K562 (cell line): Measurements from ENCODE around the gene DNMT1. TPM values are rescaled to one million over a fixed set of nuclear protein-coding genes. Genes with fewer than 3 reads are reported as not detected.

Experiments used
- ARHGAP35 ChIP-seq: fragments of 450-650 bp; IDR thresholded peaks from 2 replicates; pipeline ENCODE4 v1.6.1; 2018; ENCODE audit not compliant: partially characterized antibody
- ATF7 ChIP-seq: fragments of 450-650 bp; IDR thresholded peaks from 2 replicates; pipeline ENCODE4 v1.7.1; 2014; ENCODE audit warnings: mild to moderate bottlenecking, moderate library complexity
- BDP1 ChIP-seq: IDR thresholded peaks from 3 replicates; pipeline ENCODE4 v1.6.1; 2011; ENCODE audit not compliant: insufficient read length, insufficient read depth
- CBX5 ChIP-seq: IDR thresholded peaks from 2 replicates; pipeline ENCODE4 v1.6.1; 2014; ENCODE audit warnings: low read depth, borderline replicate concordance
- CC2D1A ChIP-seq: fragments of 450-650 bp; IDR thresholded peaks from 2 replicates; pipeline ENCODE4 v1.6.1; 2017; ENCODE audit warnings: mild to moderate bottlenecking
- CCNT2 ChIP-seq: IDR thresholded peaks from 2 replicates; pipeline ENCODE4 v1.6.1; 2011; ENCODE audit warnings: borderline replicate concordance, low read depth, mild to moderate bottlenecking, moderate library complexity, mixed read lengths, low read length; ENCODE audit not compliant: insufficient read length; ENCODE audit errors: extremely low read depth
- HLTF ChIP-seq: fragments of 450-650 bp; IDR thresholded peaks from 2 replicates; pipeline ENCODE4 v1.6.1; 2016
- KHSRP ChIP-seq: fragments of 450-650 bp; IDR thresholded peaks from 2 replicates; pipeline ENCODE4 v1.6.1; 2017
- MAFG ChIP-seq: fragments of 450-650 bp; conservative IDR thresholded peaks from 2 replicates; pipeline ENCODE4 v1.6.1; 2016; ENCODE audit warnings: missing genetic modification characterization, missing compliant biosample characterization
- NCOA4 ChIP-seq: fragments of 450-650 bp; IDR thresholded peaks from 2 replicates; pipeline ENCODE4 v1.6.1; 2018; ENCODE audit warnings: mild to moderate bottlenecking; ENCODE audit not compliant: partially characterized antibody
- NCOR1 ChIP-seq: fragments of 450-650 bp; IDR thresholded peaks from 2 replicates; pipeline ENCODE4 v1.6.1; 2016; ENCODE audit warnings: mild to moderate bottlenecking, moderate library complexity
- NELFE ChIP-seq: IDR thresholded peaks from 2 replicates; pipeline ENCODE4 v1.6.1; 2011; ENCODE audit warnings: mild to moderate bottlenecking; ENCODE audit not compliant: insufficient read depth, insufficient read length
- PCBP2 ChIP-seq: fragments of 200-400 bp; formaldehyde crosslinking; IDR thresholded peaks from 2 replicates; pipeline ENCODE4 v1.6.1; 2018; ENCODE audit warnings: low read length, low read depth, mild to moderate bottlenecking, moderate library complexity; ENCODE audit not compliant: poor library complexity, severe bottlenecking
- POLR2B ChIP-seq: fragments of 450-650 bp; IDR thresholded peaks from 2 replicates; pipeline ENCODE4 v1.6.1; 2018; ENCODE audit warnings: low read depth; ENCODE audit not compliant: partially characterized antibody
- SNIP1 ChIP-seq: fragments of 450-650 bp; IDR thresholded peaks from 2 replicates; pipeline ENCODE4 v1.7.1; 2017; ENCODE audit warnings: low read depth, mild to moderate bottlenecking
- ZEB2 ChIP-seq: fragments of 450-650 bp; IDR thresholded peaks from 2 replicates; pipeline ENCODE4 v1.6.1; 2016
- ZNF140 ChIP-seq: fragments of 250-450 bp; sonication (Bioruptor Pico); IDR thresholded peaks from 2 replicates; pipeline ENCODE4 v1.8.0; 2021; ENCODE audit warnings: moderate library complexity, mild to moderate bottlenecking, inconsistent platforms
- ZNF197 ChIP-seq: fragments of 200-800 bp; sonication (Bioruptor generic); IDR thresholded peaks from 2 replicates; pipeline ENCODE4 v1.6.1; 2016; ENCODE audit warnings: low read depth, missing genetic modification characterization, missing compliant biosample characterization
- ZNF384 ChIP-seq: IDR thresholded peaks from 2 replicates; pipeline ENCODE4 v1.6.1; 2012; ENCODE audit warnings: low read depth, low read length, improper control_type of control experiment
- ZNF408 ChIP-seq: fragments of 250-450 bp; sonication (Bioruptor Pico); IDR thresholded peaks from 2 replicates; pipeline ENCODE4 v1.4.0; 2020; ENCODE audit warnings: low read depth, mild to moderate bottlenecking, moderate library complexity
- ZNF766 ChIP-seq: fragments of 200-800 bp; sonication (Bioruptor generic); conservative IDR thresholded peaks from 2 replicates; pipeline ENCODE4 v1.6.1; 2016; ENCODE audit warnings: missing genetic modification characterization, missing compliant biosample characterization
- ZNF785 ChIP-seq: fragments of 250-450 bp; sonication (Bioruptor Pico); IDR thresholded peaks from 2 replicates; pipeline ENCODE4 v1.4.0; 2020; ENCODE audit warnings: mild to moderate bottlenecking
- polyA plus RNA-seq, 8 experiments: library from polyadenylated mRNA; depleted of rRNA in 4 of 8; stranded (reverse) in 5 of 8; unstranded in 3 of 8; fragments of >200 nt; fragmentation: Nextera tagmentation in 2 of 8; fragmentation: Illumina TruSeq in 1 of 8; extraction: Ambion mirVana in 2 of 8; extraction: Trizol in 1 of 8; gene quantifications; 2 replicates each; pipeline versions ENCODE4 v1.2.1 to v1.2.3, GENCODE V29; 2011 to 2014; ENCODE audit warnings: inconsistent platforms in 1 of 8, missing spikeins in 1 of 8
- total RNA-seq, 7 experiments: library from RNA; depleted of rRNA in 6 of 7; stranded (reverse); fragments of >200 nt in 6 of 7; fragmentation: Illumina TruSeq in 2 of 7; extraction: Trizol in 2 of 7; gene quantifications; 2 replicates each; pipeline versions ENCODE4 v1.2.1 to v1.2.3, GENCODE V29; 2011 to 2021; ENCODE audit warnings: low replicate concordance in 1 of 7
- TF ChIP-seq, protein P1 (sequence below): IDR thresholded peaks from 3 replicates; pipeline ENCODE4 v1.6.1; 2011; ENCODE audit warnings: borderline replicate concordance, mild to moderate bottlenecking; ENCODE audit not compliant: insufficient read length, insufficient read depth
- TF ChIP-seq, protein P2 (sequence below): fragments of 450-650 bp; IDR thresholded peaks from 2 replicates; pipeline ENCODE4 v1.6.1; 2017; ENCODE audit warnings: mild to moderate bottlenecking, moderate library complexity
- TF ChIP-seq, protein P3 (sequence below): fragments of 450-650 bp; IDR thresholded peaks from 2 replicates; pipeline ENCODE4 v1.6.1; 2016; ENCODE audit warnings: missing biosample characterization, missing genetic modification characterization
- TF ChIP-seq, protein P4 (sequence below): fragments of 200-400 bp; formaldehyde crosslinking; IDR thresholded peaks from 2 replicates; pipeline ENCODE4 v1.6.1; 2017; ENCODE audit warnings: mild to moderate bottlenecking, low read depth, low read length, moderate library complexity

Gene DNMT1
- total and polyA plus RNA-seq, 9 of the 15 experiments (the other 6 are each of a cell fraction or from before 2014, with no cell fraction given): 80.1 to 271 (median 121) TPM

DNA sequence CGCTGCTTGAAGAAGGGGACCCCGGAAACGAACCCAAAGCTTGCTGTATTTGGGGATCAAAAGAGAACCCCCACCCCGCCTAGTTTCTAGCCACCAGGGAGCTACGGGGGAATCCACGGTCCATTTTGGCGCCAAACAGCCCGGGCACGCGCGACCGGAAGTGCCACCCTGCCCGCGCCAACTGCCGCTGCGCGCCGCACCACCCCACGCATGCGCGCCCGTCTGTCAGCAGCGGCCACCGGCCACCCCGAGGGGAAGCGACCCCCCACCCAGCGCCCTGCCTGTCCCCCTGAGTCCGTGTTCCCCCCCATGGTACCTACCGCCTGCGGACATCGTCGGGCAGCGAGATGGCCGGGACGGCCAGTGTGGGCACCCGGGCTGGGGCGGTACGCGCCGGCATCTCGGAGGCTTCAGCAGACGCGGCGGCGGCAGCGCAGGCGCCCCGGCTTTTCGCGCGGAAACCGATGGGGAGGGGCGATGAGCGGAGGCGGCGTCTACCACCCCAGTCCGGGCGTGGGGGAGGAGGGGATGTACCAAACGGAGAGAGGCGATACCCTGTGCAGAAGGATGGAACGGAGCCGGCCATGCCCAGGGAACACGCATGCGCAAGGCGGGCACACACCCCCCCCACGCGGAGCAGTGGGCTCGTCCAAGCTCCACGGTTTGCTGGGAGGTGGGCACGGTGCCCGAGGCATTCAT, at the start of gene DNMT1 (continued):
- TF ChIP-seq NELFE (no peak), ZNF408 (CRISPR knock-in tag) (no peak), CCNT2 (peak; percentile 63), ZNF384 (peak; percentile 56), CBX5 (no peak), PCBP2 (no peak), HLTF (no peak), BDP1 (no peak), KHSRP (no peak), ZNF766 (CRISPR knock-in tag) (no peak), ARHGAP35 (no peak), CC2D1A (no peak), POLR2B (peak; percentile 95), NCOA4 (no peak), ZEB2 (no peak), MAFG (no peak), ATF7 (peak; percentile 100), ZNF785 (no peak), NCOR1 (peak; percentile 29; the same call in 1 of the 2 replicates), SNIP1 (no peak), ZNF197 (no peak; the same call in 1 of the 2 replicates), ZNF140 (CRISPR knock-in tag) (no peak)
- TF ChIP-seq, protein P1, sequence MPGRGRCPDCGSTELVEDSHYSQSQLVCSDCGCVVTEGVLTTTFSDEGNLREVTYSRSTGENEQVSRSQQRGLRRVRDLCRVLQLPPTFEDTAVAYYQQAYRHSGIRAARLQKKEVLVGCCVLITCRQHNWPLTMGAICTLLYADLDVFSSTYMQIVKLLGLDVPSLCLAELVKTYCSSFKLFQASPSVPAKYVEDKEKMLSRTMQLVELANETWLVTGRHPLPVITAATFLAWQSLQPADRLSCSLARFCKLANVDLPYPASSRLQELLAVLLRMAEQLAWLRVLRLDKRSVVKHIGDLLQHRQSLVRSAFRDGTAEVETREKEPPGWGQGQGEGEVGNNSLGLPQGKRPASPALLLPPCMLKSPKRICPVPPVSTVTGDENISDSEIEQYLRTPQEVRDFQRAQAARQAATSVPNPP: no peak
- TF ChIP-seq, protein P2, sequence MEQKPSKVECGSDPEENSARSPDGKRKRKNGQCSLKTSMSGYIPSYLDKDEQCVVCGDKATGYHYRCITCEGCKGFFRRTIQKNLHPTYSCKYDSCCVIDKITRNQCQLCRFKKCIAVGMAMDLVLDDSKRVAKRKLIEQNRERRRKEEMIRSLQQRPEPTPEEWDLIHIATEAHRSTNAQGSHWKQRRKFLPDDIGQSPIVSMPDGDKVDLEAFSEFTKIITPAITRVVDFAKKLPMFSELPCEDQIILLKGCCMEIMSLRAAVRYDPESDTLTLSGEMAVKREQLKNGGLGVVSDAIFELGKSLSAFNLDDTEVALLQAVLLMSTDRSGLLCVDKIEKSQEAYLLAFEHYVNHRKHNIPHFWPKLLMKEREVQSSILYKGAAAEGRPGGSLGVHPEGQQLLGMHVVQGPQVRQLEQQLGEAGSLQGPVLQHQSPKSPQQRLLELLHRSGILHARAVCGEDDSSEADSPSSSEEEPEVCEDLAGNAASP: no peak
- TF ChIP-seq, protein P3, sequence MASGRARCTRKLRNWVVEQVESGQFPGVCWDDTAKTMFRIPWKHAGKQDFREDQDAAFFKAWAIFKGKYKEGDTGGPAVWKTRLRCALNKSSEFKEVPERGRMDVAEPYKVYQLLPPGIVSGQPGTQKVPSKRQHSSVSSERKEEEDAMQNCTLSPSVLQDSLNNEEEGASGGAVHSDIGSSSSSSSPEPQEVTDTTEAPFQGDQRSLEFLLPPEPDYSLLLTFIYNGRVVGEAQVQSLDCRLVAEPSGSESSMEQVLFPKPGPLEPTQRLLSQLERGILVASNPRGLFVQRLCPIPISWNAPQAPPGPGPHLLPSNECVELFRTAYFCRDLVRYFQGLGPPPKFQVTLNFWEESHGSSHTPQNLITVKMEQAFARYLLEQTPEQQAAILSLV: no peak
- TF ChIP-seq, protein P4, sequence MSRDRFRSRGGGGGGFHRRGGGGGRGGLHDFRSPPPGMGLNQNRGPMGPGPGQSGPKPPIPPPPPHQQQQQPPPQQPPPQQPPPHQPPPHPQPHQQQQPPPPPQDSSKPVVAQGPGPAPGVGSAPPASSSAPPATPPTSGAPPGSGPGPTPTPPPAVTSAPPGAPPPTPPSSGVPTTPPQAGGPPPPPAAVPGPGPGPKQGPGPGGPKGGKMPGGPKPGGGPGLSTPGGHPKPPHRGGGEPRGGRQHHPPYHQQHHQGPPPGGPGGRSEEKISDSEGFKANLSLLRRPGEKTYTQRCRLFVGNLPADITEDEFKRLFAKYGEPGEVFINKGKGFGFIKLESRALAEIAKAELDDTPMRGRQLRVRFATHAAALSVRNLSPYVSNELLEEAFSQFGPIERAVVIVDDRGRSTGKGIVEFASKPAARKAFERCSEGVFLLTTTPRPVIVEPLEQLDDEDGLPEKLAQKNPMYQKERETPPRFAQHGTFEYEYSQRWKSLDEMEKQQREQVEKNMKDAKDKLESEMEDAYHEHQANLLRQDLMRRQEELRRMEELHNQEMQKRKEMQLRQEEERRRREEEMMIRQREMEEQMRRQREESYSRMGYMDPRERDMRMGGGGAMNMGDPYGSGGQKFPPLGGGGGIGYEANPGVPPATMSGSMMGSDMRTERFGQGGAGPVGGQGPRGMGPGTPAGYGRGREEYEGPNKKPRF: no peak
